Progenitor cell of endocrine pancreas (in vitro differentiated cells): ENCODE measurements around the gene GPR107. TPM values are rescaled to one million over a fixed set of nuclear protein-coding genes. Genes with fewer than 3 reads are reported as not detected.
"Not testable (repeated sequence)": the region's sequence is repeated elsewhere in the genome, so short reads cannot be mapped to it uniquely, and the experiment has no call there.

Experiments used
- DNase-seq: peaks from one replicate; pipeline ENCODE4 v3.0.0; 2021; ENCODE audit warnings: low spot score; ENCODE audit not compliant: unreplicated experiment
- H3K27ac Mint-ChIP-seq: 2 replicates; pipeline ENCODE4 v1.8.0; 2021; ENCODE audit warnings: mild to moderate bottlenecking, moderate library complexity, mixed read lengths
- H3K27me3 Mint-ChIP-seq: 2 replicates; pipeline ENCODE4 v1.8.0; 2021; ENCODE audit warnings: mixed read lengths
- H3K36me3 Mint-ChIP-seq: 2 replicates; pipeline ENCODE4 v1.8.0; 2022; ENCODE audit warnings: mixed read lengths; ENCODE audit not compliant: insufficient read depth
- H3K4me1 Mint-ChIP-seq: 2 replicates; pipeline ENCODE4 v1.8.0; 2021; ENCODE audit warnings: low read depth, mixed read lengths
- H3K4me3 Mint-ChIP-seq: 2 replicates; pipeline ENCODE4 v1.8.0; 2021; ENCODE audit warnings: low read depth, mild to moderate bottlenecking, moderate library complexity, mixed read lengths
- H3K9me3 Mint-ChIP-seq: 2 replicates; pipeline ENCODE4 v1.8.0; 2021; ENCODE audit warnings: low read depth, mixed read lengths
- CTCF ChIP-seq: fragments of 200-600 bp; sonication (generic); IDR thresholded peaks from one replicate; pipeline ENCODE4 v1.5.0; 2021; ENCODE audit warnings: antibody characterized with exemption, mild to moderate bottlenecking; ENCODE audit not compliant: unreplicated experiment
- total RNA-seq: library from RNA; stranded (reverse); gene quantifications from 2 replicates; pipeline ENCODE4 v1.2.1, GENCODE V29; 2021

The GPR107 gene
- total RNA-seq, 1 donor from 2014 or later, result 48.7 TPM

GRCh38 chr9:130013326-130013725 is 40.4 kb upstream of the GPR107 start:
- TF ChIP-seq CTCF, result no peak
- H3K27me3 Mint-ChIP-seq, result no peaks in the 10 kb centered on the region
- H3K27ac Mint-ChIP-seq, result no peak overlapping the region
- peaks cover 3% of the 10 kb centered on the region for H3K4me1 Mint-ChIP-seq
- no peak for DNase-seq
- H3K4me3 Mint-ChIP-seq, result no peak overlapping the region
- peaks cover 12% of the 10 kb centered on the region for H3K36me3 Mint-ChIP-seq
- peaks cover 7% of the 10 kb centered on the region for H3K9me3 Mint-ChIP-seq

- DNase-seq, result no peak
- H3K36me3 Mint-ChIP-seq, result peaks cover 13% of the 10 kb centered on the region
- no peak for TF ChIP-seq CTCF
These were observed 38.2 kb upstream of the GPR107 start for GRCh38 chr9:130015353-130016019.

GRCh38 chr9:130017076-130017475 is 36.6 kb upstream of the GPR107 start:
- Mint-ChIP-seq H3K27me3 (no peaks in the 10 kb centered on the region), H3K36me3 (peaks cover 6% of the 10 kb centered on the region), H3K27ac (no peak overlapping the region), H3K9me3 (peaks cover 2% of the 10 kb centered on the region), H3K4me3 (no peak overlapping the region), H3K4me1 (no peaks in the 10 kb centered on the region)
- no peak for DNase-seq
- TF ChIP-seq CTCF, result no peak

More at GRCh38 chr9:130015353-130016019, 38.2 kb upstream of the GPR107 start:
- Mint-ChIP-seq H3K4me1 (no peaks in the 10 kb centered on the region), H3K4me3 (no peak overlapping the region), H3K27ac (no peak overlapping the region), H3K9me3 (peaks cover 7% of the 10 kb centered on the region), H3K27me3 (no peaks in the 10 kb centered on the region)

GRCh38 chr9:130017510-130017909 is 36.2 kb upstream of the GPR107 start:
- H3K27me3 Mint-ChIP-seq, H3K9me3 Mint-ChIP-seq, H3K4me1 Mint-ChIP-seq: not testable (repeated sequence)

GRCh38 chr9:130018265-130018664 is 35.4 kb upstream of the GPR107 start:
- no peak for DNase-seq
- H3K4me1 Mint-ChIP-seq, result no peaks in the 10 kb centered on the region
- H3K9me3 Mint-ChIP-seq, result no peaks in the 10 kb centered on the region
- TF ChIP-seq CTCF, result no peak
- H3K27me3 Mint-ChIP-seq, result no peaks in the 10 kb centered on the region
- H3K27ac Mint-ChIP-seq, result no peak overlapping the region
- no peak overlapping the region for H3K4me3 Mint-ChIP-seq
- peaks cover 5% of the 10 kb centered on the region for H3K36me3 Mint-ChIP-seq

More at GRCh38 chr9:130017510-130017909, 36.2 kb upstream of the GPR107 start:
- H3K36me3 Mint-ChIP-seq, DNase-seq, H3K4me3 Mint-ChIP-seq, H3K27ac Mint-ChIP-seq: not testable (repeated sequence)

- TF ChIP-seq CTCF, result no peak
- Mint-ChIP-seq H3K4me3 (no peak overlapping the region), H3K27me3 (no peaks in the 10 kb centered on the region), H3K4me1 (peaks cover 1% of the 10 kb centered on the region), H3K9me3 (no peaks in the 10 kb centered on the region), H3K27ac (no peak overlapping the region), H3K36me3 (peaks cover 5% of the 10 kb centered on the region)
- DNase-seq, result no peak
These were observed 33.1 kb upstream of the GPR107 start for GRCh38 chr9:130020618-130021017.
